ENCODE data around the gene ZDHHC7. TPM values are rescaled to one million over a fixed set of nuclear protein-coding genes. Genes with fewer than 3 reads are reported as not detected.
A peak's percentile ranks its signal among the peaks of the same experiment; 100 is the strongest.

ZDHHC7 gene
- total and polyA plus RNA-seq, 2 of the 8 experiments (the other 6 are each of a cell fraction or from before 2014, with no cell fraction given) = 40.5 to 56.3 TPM

DNA sequence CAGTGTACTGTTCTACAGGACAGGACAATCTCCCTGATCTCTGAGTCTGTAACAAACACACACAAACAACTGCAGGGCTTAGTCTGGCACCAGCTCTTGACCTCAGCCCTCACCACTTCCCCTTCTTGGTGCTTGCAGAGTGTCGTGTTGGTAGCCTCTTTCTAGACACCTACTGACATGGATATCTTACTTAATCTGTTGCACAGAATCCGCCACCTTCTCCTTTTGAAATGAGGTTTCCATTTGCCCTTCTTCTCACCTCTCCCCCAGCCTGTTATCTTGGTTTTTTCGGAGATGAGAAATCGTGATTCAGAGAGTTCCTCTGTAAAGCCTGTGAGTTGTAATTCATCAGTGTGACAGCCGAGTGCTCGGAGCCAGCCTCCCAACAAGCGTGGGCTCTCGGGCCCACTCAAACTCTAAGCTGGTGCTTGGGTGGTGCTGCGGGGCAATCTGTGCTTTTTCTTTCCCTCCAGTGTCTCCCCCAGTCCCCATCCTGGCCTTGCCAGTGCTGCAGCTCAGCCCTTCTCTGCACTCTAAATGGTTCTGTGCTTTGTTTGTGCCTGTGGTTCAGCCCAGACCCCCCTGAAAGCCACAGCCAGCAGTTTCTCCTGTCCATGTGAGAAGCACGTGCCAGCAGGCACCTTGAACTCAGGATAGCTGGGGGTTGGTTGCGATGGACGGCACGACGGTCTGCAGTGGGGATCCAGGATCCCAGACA lies 44.3 kb upstream of the ZDHHC7 start:
- H3K79me1 ChIP-seq (ENCODE audit: low read depth, low read length) = no peaks in the 10 kb centered on the region
- TF ChIP-seq TEAD4 (IDR thresholded peaks at IDR 0.05; ENCODE audit: low read depth, low read length) = no peak
- TF ChIP-seq, protein P1, sequence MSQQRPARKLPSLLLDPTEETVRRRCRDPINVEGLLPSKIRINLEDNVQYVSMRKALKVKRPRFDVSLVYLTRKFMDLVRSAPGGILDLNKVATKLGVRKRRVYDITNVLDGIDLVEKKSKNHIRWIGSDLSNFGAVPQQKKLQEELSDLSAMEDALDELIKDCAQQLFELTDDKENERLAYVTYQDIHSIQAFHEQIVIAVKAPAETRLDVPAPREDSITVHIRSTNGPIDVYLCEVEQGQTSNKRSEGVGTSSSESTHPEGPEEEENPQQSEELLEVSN (IDR thresholded peaks at IDR 0.05) = peak; percentile 75
- TF ChIP-seq, protein P2, sequence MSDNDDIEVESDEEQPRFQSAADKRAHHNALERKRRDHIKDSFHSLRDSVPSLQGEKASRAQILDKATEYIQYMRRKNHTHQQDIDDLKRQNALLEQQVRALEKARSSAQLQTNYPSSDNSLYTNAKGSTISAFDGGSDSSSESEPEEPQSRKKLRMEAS (IDR thresholded peaks at IDR 0.05) = peak; percentile 73
- H2BK5ac ChIP-seq (ENCODE audit: low read depth, low read length) = no peak overlapping the region
- H2BK120ac ChIP-seq (replicated peaks; ENCODE audit: low read depth, low read length) = no peak overlapping the region
- no peak for DNase-seq (ENCODE audit: low read depth in 1 of 2, low spot score in 2 of 2)
- H3K4me3 ChIP-seq (ENCODE audit: extremely low read depth in 1 of 4, insufficient read depth in 2 of 4, low read depth in 3 of 4, low read length in 4 of 4) = no peak overlapping the region
- WGBS, 2 experiments (ENCODE audit: extremely low coverage in 1 of 2, insufficient coverage in 1 of 2, insufficient read length in 1 of 2, insufficient replicate concordance in 2 of 2, low coverage in 1 of 2, low lambda C conversion rate in 2 of 2, missing lambda C conversion rate in 1 of 2) = 84% methylated on average over 14 of the region's 14 CpGs; no CpG with 5 or more reads in 1 of the 2 experiments
- peak overlapping the region; percentile 27; the same call in 1 of the 2 replicates for H2BK12ac ChIP-seq (ENCODE audit: low read depth, low read length)
- no peak overlapping the region for H2BK20ac ChIP-seq (ENCODE audit: low read length)
- H3K4me2 ChIP-seq (ENCODE audit: insufficient read depth in 1 of 2, low read depth in 2 of 2, low read length in 2 of 2) = no peak overlapping the region
- H4K91ac ChIP-seq (replicated peaks; ENCODE audit: insufficient read length, low read length) = peak overlapping the region; percentile 72
- no peak overlapping the region for H3K4ac ChIP-seq (replicated peaks; ENCODE audit: insufficient read length, low read depth, low read length)
- CTCF ChIA-PET (ENCODE audit: partially characterized antibody) = interaction anchor here (0.7 to 5.8 kb wide), 27 partner anchors 10 to 479 kb away, joined by 3 to 59 read pairs (median 7); partner anchors contain the start of gene KIAA0513
- no peaks in the 10 kb centered on the region for H4K20me1 ChIP-seq (replicated peaks in 1 of 2; ENCODE audit: control insufficient read depth in 1 of 2, insufficient read depth in 2 of 2, low read length in 2 of 2)
- no peak overlapping the region for H3K9ac ChIP-seq (replicated peaks in 1 of 4; ENCODE audit: extremely low read depth in 1 of 4, low read depth in 3 of 4, low read length in 3 of 4)
- no peak for FAIRE-seq
- H4K5ac ChIP-seq (ENCODE audit: insufficient read length, low read depth, low read length) = no peak overlapping the region
- H2BK15ac ChIP-seq (ENCODE audit: low read length) = peak overlapping the region; percentile 63; the same call in 1 of the 2 replicates
- H3K14ac ChIP-seq (ENCODE audit: insufficient read length) = no peak overlapping the region
- H4K8ac ChIP-seq (ENCODE audit: extremely low read depth, insufficient read depth, low read length) = no peak overlapping the region; the same call in 1 of the 2 replicates
- no peak overlapping the region; the same call in 1 of the 2 replicates for H3K18ac ChIP-seq (ENCODE audit: extremely low read depth, low read length)
- H2AFZ ChIP-seq (ENCODE audit: low read length) = no peak overlapping the region
- H3K27ac ChIP-seq (ENCODE audit: low read depth, low read length) = no peak overlapping the region
- no peak overlapping the region for H3K23ac ChIP-seq (ENCODE audit: insufficient read length)
- H2AK5ac ChIP-seq (ENCODE audit: low read depth, low read length) = no peak overlapping the region
- H3K9me3 ChIP-seq (ENCODE audit: insufficient read depth in 2 of 2, low read depth in 1 of 2, low read length in 1 of 2) = no peaks in the 10 kb centered on the region
- H3K56ac ChIP-seq (replicated peaks; ENCODE audit: insufficient read length, low read depth, low read length) = no peak overlapping the region
- H3K27me3 ChIP-seq (replicated peaks in 1 of 4; ENCODE audit: control insufficient read depth in 3 of 4, extremely low read depth in 1 of 4, insufficient read depth in 3 of 4, low read length in 3 of 4) = no peaks in the 10 kb centered on the region
- H3K23me2 ChIP-seq (ENCODE audit: low read depth, low read length) = no peaks in the 10 kb centered on the region
- POLR2A ChIA-PET (ENCODE audit: partially characterized antibody) = interaction anchor here (2.4 kb wide), 1 partner anchor 9 kb away, joined by 5 read pairs; no protein-coding TSS in a partner anchor
- no peaks in the 10 kb centered on the region for H3K36me3 ChIP-seq (ENCODE audit: control insufficient read depth in 2 of 4, insufficient read depth in 4 of 4, low read length in 3 of 4)
- H3K4me1 ChIP-seq (replicated peaks in 1 of 4; ENCODE audit: control insufficient read depth in 3 of 4, insufficient read depth in 4 of 4, low read length in 3 of 4) = peaks cover 0 to 5% (median 4%) of the 10 kb centered on the region in 4 experiments; a peak in 4 of 7 replicates
- no peaks in the 10 kb centered on the region for H3K79me2 ChIP-seq (ENCODE audit: control insufficient read depth in 1 of 2, insufficient read depth in 2 of 2, low read length in 2 of 2)

All from H1 (cell line).